HFFc6 (cell line): Measurements from ENCODE around the gene SSBP2. TPM values are rescaled to one million over a fixed set of nuclear protein-coding genes. Genes with fewer than 3 reads are reported as not detected.

Experiments
- DNase-seq: peaks from one replicate; pipeline ENCODE4 v3.0.0-alpha.2; 2018
- H3K27ac Mint-ChIP-seq: 2 replicates; pipeline ENCODE4 v1.8.0; 2020; ENCODE audit warnings: mild to moderate bottlenecking, mixed read lengths
- H3K27me3 Mint-ChIP-seq: 2 replicates; pipeline ENCODE4 v1.8.0; 2021; ENCODE audit warnings: mild to moderate bottlenecking, moderate library complexity, mixed read lengths; ENCODE audit not compliant: insufficient read depth
- H3K36me3 Mint-ChIP-seq: 2 replicates; pipeline ENCODE4 v1.8.0; 2021; ENCODE audit warnings: low read depth, mixed read lengths
- H3K4me1 Mint-ChIP-seq: 2 replicates; pipeline ENCODE4 v1.8.0; 2020; ENCODE audit warnings: low read depth, mixed read lengths
- H3K4me3 Mint-ChIP-seq: 2 replicates; pipeline ENCODE4 v1.8.0; 2020; ENCODE audit warnings: mild to moderate bottlenecking, moderate library complexity, mixed read lengths
- H3K9me3 Mint-ChIP-seq: 2 replicates; pipeline ENCODE4 v1.8.0; 2020; ENCODE audit warnings: mild to moderate bottlenecking, mixed read lengths
- CTCF ChIP-seq: fragments of 200-600 bp; sonication (generic); IDR thresholded peaks from 2 replicates; pipeline ENCODE4 v1.5.0; 2021; ENCODE audit warnings: antibody characterized with exemption, mild to moderate bottlenecking
- total RNA-seq, 6 experiments: library from RNA; stranded (reverse); fragmentation: NEBNext Ultra II Directional; extraction: Animal tissue kit (Norgen Biotek cat#: 25700); gene quantifications; 2 replicates in 1 of 6; 3 replicates in 5 of 6; pipeline ENCODE4 v1.2.3, GENCODE V29; 2021

Gene SSBP2
- total RNA-seq, 6 experiments from 2014 or later: 21.0 to 28.6 (median 25.1) TPM

- Mint-ChIP-seq H3K9me3 (no peaks in the 10 kb centered on the region), H3K36me3 (peaks cover 5% of the 10 kb centered on the region; the same call in 1 of the 2 replicates), H3K27ac (no peak overlapping the region), H3K4me1 (peaks cover 10% of the 10 kb centered on the region), H3K4me3 (no peak overlapping the region), H3K27me3 (no peaks in the 10 kb centered on the region)
- no peak for TF ChIP-seq CTCF
- no peak for DNase-seq
Measured at GRCh38 chr5:81633891-81634290, 117.0 kb downstream of the SSBP2 start.

GRCh38 chr5:81633471-81633870 lies 117.4 kb downstream of the SSBP2 start:
- no peak for TF ChIP-seq CTCF
- no peak for DNase-seq
- H3K27me3 Mint-ChIP-seq: no peaks in the 10 kb centered on the region
- H3K4me3 Mint-ChIP-seq: no peak overlapping the region
- H3K27ac Mint-ChIP-seq: no peak overlapping the region
- peaks cover 9% of the 10 kb centered on the region; the same call in 1 of the 2 replicates for H3K36me3 Mint-ChIP-seq
- no peaks in the 10 kb centered on the region for H3K9me3 Mint-ChIP-seq
- H3K4me1 Mint-ChIP-seq: peaks cover 6% of the 10 kb centered on the region

- Mint-ChIP-seq H3K27me3 (no peaks in the 10 kb centered on the region), H3K4me3 (no peak overlapping the region), H3K4me1 (0 out of 2 replicates have a peak, but pooled peaks cover 5% of the 10 kb centered on the region), H3K9me3 (no peaks in the 10 kb centered on the region), H3K36me3 (peaks cover 15% of the 10 kb centered on the region; the same call in 1 of the 2 replicates), H3K27ac (no peak overlapping the region)
- TF ChIP-seq CTCF: no peak
- no peak for DNase-seq
Measured at GRCh38 chr5:81632679-81633078, 118.2 kb downstream of the SSBP2 start.

- peaks cover 15% of the 10 kb centered on the region; the same call in 1 of the 2 replicates for H3K36me3 Mint-ChIP-seq
Measured at GRCh38 chr5:81631621-81632020, 119.3 kb downstream of the SSBP2 start.

GRCh38 chr5:81631124-81631523 lies 119.8 kb downstream of the SSBP2 start:
- Mint-ChIP-seq H3K4me3 (no peak overlapping the region), H3K36me3 (peaks cover 15% of the 10 kb centered on the region; the same call in 1 of the 2 replicates), H3K9me3 (no peaks in the 10 kb centered on the region), H3K27ac (no peak overlapping the region), H3K27me3 (no peaks in the 10 kb centered on the region), H3K4me1 (peaks cover 14% of the 10 kb centered on the region)
- TF ChIP-seq CTCF: no peak
- DNase-seq: no peak

More at GRCh38 chr5:81631621-81632020, 119.3 kb downstream of the SSBP2 start:
- H3K9me3 Mint-ChIP-seq: no peaks in the 10 kb centered on the region
- peaks cover 9% of the 10 kb centered on the region for H3K4me1 Mint-ChIP-seq
- no peak overlapping the region for H3K27ac Mint-ChIP-seq
- DNase-seq: no peak
- H3K4me3 Mint-ChIP-seq: no peak overlapping the region
- TF ChIP-seq CTCF: no peak
- H3K27me3 Mint-ChIP-seq: no peaks in the 10 kb centered on the region

- Mint-ChIP-seq H3K36me3 (peaks cover 15% of the 10 kb centered on the region; the same call in 1 of the 2 replicates), H3K27ac (no peak overlapping the region), H3K4me1 (peaks cover 18% of the 10 kb centered on the region), H3K4me3 (no peak overlapping the region), H3K27me3 (no peaks in the 10 kb centered on the region), H3K9me3 (no peaks in the 10 kb centered on the region)
- TF ChIP-seq CTCF: no peak
- no peak for DNase-seq
Measured at GRCh38 chr5:81630684-81631083, 120.2 kb downstream of the SSBP2 start.
